Adrenal gland (tissue), 12 donors: ENCODE measurements around the gene PSMG3. TPM values are rescaled to one million over a fixed set of nuclear protein-coding genes. Genes with fewer than 3 reads are reported as not detected.
A peak's percentile ranks its signal among the peaks of the same experiment; 100 is the strongest.

Experiments
- DNase-seq, 7 donors: peaks; one replicate each; pipeline ENCODE4 v3.0.0-alpha.2; 2019 to 2020
- H3K27ac ChIP-seq, 5 donors: fragments of 200-600 bp; sonication (generic) in 4 of 5; 1 replicate in 3 of 5; 2 replicates in 2 of 5; pipeline versions ENCODE4 v1.5.1 to v1.8.0; 2016 to 2020; ENCODE audit warnings: mild to moderate bottlenecking in 1 of 5
- H3K27me3 ChIP-seq: fragments of 200-600 bp; 2 replicates; pipeline ENCODE4 v1.8.0; 2021
- H3K36me3 ChIP-seq, 2 donors: fragments of 200-600 bp; replicated peaks in 1 of 2; 1 replicate in 1 of 2; 2 replicates in 1 of 2; pipeline versions ENCODE4 v1.5.1 to v1.8.0; 2018 to 2022
- H3K4me1 ChIP-seq, 2 donors: fragments of 200-600 bp; replicated peaks in 1 of 2; 1 replicate in 1 of 2; 2 replicates in 1 of 2; pipeline versions ENCODE4 v1.5.1 to v1.8.0; 2018 to 2021
- H3K4me3 ChIP-seq, 4 donors: fragments of 200-600 bp; sonication (generic) in 3 of 4; one replicate each; pipeline ENCODE4 v1.5.1; 2016 to 2018
- H3K9me3 ChIP-seq, 3 donors: fragments of 200-600 bp; sonication (generic) in 1 of 3; replicated peaks in 1 of 3; 1 replicate in 2 of 3; 2 replicates in 1 of 3; pipeline versions ENCODE4 v1.5.1 to v1.8.0; 2016 to 2021
- CTCF ChIP-seq, 6 experiments: fragments of 450-650 bp in 4 of 6; fragments of 200-600 bp in 2 of 6; sonication (generic) in 1 of 6; IDR thresholded peaks; 1 replicate in 5 of 6; 2 replicates in 1 of 6; pipeline versions ENCODE4 v1.5.1 to v1.8.0; 2016 to 2021; ENCODE audit warnings: antibody characterized with exemption in 6 of 6, mild to moderate bottlenecking in 2 of 6, moderate library complexity in 1 of 6
- POLR2A ChIP-seq, 2 donors: fragments of 450-650 bp; IDR thresholded peaks; one replicate each; pipeline ENCODE4 v1.6.1; 2017; ENCODE audit warnings: antibody characterized with exemption in 2 of 2, mild to moderate bottlenecking in 2 of 2, moderate library complexity in 1 of 2
- WGBS, 4 donors: extraction: QIAGEN DNeasy Blood & Tissue Kit in 2 of 4; methylation state at CpG; one replicate each; pipeline versions ENCODE4 v1.1.5 to v1.1.7; 2013 to 2017; 5-methylcytosine and 5-hydroxymethylcytosine counted together
- intact Hi-C, 2 donors: fragments of 100-400 bp; cut with DNase I; formaldehyde crosslinking; loops; one replicate each; pipeline versions ENCODE4 v1.14.1 to v1.15.0; 2022 to 2023
- polyA plus RNA-seq, 3 donors: library from polyadenylated mRNA; stranded (reverse); fragments of 200-250 nt in 2 of 3; fragments of 350-450 nt in 1 of 3; fragmentation: Illumina TruSeq in 1 of 3; extraction: RNeasy Lipid Tissue Mini Kit (QIAGEN cat#74804) in 1 of 3; gene quantifications; one replicate each; pipeline ENCODE4 v1.2.3, GENCODE V29; 2013 to 2014
- total RNA-seq, 9 donors: library from RNA; depleted of rRNA in 4 of 9; stranded (reverse); fragments of >200 nt in 4 of 9; fragments of 120-200 nt in 1 of 9; fragmentation: NEBNext Ultra II Directional in 1 of 9; extraction: Animal tissue kit (Norgen Biotek cat#: 25700) in 1 of 9; gene quantifications; one replicate each; pipeline versions ENCODE4 v1.1.0 to v1.2.4, GENCODE V29; 2013 to 2023
- donor health status: healthy with polysubstance abuse.
- donor health status: Bipolar disorder and iron deficiency.
- donor health status: DM: yes; HTN: yes; CAD: no.
- donor health status: DM: no; HTN: no; CAD: no.
- donor health status: DM: no; HTN: no; CAD: no.
- donor health status: DM: yes; HTN: yes; CAD: no.

Gene PSMG3
- total and polyA plus RNA-seq, 12 donors = 17.3 to 82.7 (median 34.8) TPM

DNA sequence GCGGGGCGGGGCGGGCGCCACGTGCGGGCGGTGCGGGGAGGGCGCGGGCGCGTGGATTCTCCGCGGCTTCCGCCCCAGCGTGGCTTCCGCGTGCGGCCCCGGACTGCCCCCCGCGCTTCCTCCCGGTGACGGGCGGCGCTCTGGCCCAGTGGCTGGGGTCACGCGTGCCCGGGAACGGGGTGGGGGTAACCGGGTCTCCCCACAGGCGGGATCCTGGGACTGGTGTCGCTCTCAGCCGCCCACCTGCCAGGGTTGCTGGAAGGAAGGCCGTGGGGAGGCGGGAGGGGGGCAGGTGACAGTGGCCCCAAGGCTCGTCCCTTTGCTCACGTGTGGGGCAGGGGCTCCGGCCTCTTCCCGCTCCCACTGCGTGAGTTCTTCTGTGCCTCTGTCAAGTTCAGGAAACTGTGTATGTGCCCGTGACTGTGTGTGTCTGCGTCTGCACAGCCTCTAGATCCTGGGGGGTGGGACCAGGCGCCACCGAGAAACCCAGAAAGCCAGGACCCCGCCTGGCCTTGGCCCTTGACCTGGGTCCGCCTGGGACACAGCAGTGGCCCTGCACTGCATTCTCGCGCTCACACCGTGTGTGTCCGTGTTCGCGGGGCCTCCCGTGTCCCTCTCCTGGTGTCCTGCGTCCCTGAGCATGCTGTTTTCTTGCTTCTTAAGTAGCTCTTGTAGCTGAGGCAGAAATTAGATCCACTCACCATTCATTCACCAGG is 38.4 kb downstream of the PSMG3 start:
- Histone ChIP-seq H3K4me1 (peaks cover 32 to 39% of the 10 kb centered on the region in 2 donors), H3K4me3 (peak overlapping the region in 2 of 4 donors; percentile 18 to 93), H3K36me3 (no peaks in the 10 kb centered on the region), H3K27me3 (no peaks in the 10 kb centered on the region), H3K9me3 (no peaks in the 10 kb centered on the region), H3K27ac (peak overlapping the region; percentile 82 to 98 (median 93))
- intact Hi-C loops = no loop called here
- DNase-seq = peak; percentile 50 to 81 (median 66)
- WGBS, 4 donors = 0 to 4% (median 1%) methylated on average over 1 to 52 of the region's 55 CpGs
- TF ChIP-seq CTCF (IDR thresholded peaks at IDR 0.05) (no peak), POLR2A (IDR thresholded peaks at IDR 0.05) (peak in 1 of 2 donors; percentile 59)

DNA sequence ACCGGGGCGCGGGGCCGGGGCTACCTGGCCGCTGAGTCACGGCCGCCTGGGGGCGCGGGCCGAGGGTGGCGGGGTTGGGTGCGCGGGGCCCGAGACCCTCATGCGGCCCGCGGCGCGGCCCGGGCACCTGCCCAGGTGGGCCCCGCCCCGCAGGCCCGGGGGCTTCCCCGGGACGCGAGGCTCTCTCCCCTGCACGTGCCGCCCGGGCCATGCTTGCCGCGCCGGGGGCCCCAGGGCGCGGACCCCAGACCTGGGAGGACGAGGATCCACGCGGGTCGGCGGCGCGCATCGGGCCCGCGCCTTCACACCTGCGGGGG is 38.9 kb downstream of the PSMG3 start:
- Histone ChIP-seq H3K27me3 (no peaks in the 10 kb centered on the region), H3K27ac (peak overlapping the region; percentile 82 to 98 (median 93)), H3K9me3 (no peaks in the 10 kb centered on the region), H3K4me1 (peaks cover 29 to 34% of the 10 kb centered on the region in 2 donors), H3K36me3 (no peaks in the 10 kb centered on the region), H3K4me3 (peak overlapping the region in 2 of 4 donors; percentile 18 to 93)
- intact Hi-C loops = no loop called here
- no peak for TF ChIP-seq CTCF (IDR thresholded peaks at IDR 0.05)
- no peak for TF ChIP-seq POLR2A (IDR thresholded peaks at IDR 0.05)
- no peak for DNase-seq
- 0 to 1% (median 1%) methylated on average over 7 to 45 of the region's 45 CpGs; no CpG with 5 or more reads in 1 of the 4 donors for WGBS, 4 donors

GRCh38 chr7:1529383-1530116 is 40.3 kb downstream of the PSMG3 start:
- H3K4me1 ChIP-seq = peaks cover 28 to 29% of the 10 kb centered on the region in 2 donors
- TF ChIP-seq CTCF (IDR thresholded peaks at IDR 0.05) = no peak
- TF ChIP-seq POLR2A (IDR thresholded peaks at IDR 0.05) = no peak
- H3K4me3 ChIP-seq = no peak overlapping the region
- H3K27me3 ChIP-seq = no peaks in the 10 kb centered on the region
- DNase-seq = peak in 1 of 7 donors; percentile 41
- H3K9me3 ChIP-seq = no peaks in the 10 kb centered on the region
- H3K36me3 ChIP-seq = no peaks in the 10 kb centered on the region
- no peak overlapping the region for H3K27ac ChIP-seq
- WGBS, 4 donors = 65 to 92% (median 69%) methylated on average over 5 to 21 of the region's 21 CpGs
- intact Hi-C loops = no loop called here

GRCh38 chr7:1526271-1526754 is 43.5 kb downstream of the PSMG3 start:
- TF ChIP-seq CTCF (IDR thresholded peaks at IDR 0.05) (no peak), POLR2A (IDR thresholded peaks at IDR 0.05) (no peak)
- Histone ChIP-seq H3K36me3 (no peaks in the 10 kb centered on the region), H3K27me3 (no peaks in the 10 kb centered on the region), H3K4me1 (peaks cover under 1% of the 10 kb centered on the region in 2 donors), H3K27ac (no peak overlapping the region), H3K9me3 (no peaks in the 10 kb centered on the region), H3K4me3 (no peak overlapping the region)
- 46 to 58% (median 47%) methylated on average over 6 of the region's 6 CpGs for WGBS, 4 donors
- no peak for DNase-seq
- intact Hi-C loops = no loop called here
